A673 (cell line): ENCODE data around the gene MACROD1.

ENCODE experiments used
- CTCF ChIP-seq: fragments of 300-800, 200-600 bp; sonication (generic); conservative IDR thresholded peaks from 2 replicates; pipeline ENCODE4 v1.5.1; 2017; ENCODE audit warnings: low read depth, mild to moderate bottlenecking, antibody characterized with exemption, low read length, moderate library complexity, mixed read lengths
- EZH2 ChIP-seq: fragments of 200-600 bp; sonication (generic); IDR thresholded peaks from 2 replicates; pipeline ENCODE4 v1.6.1; 2017; ENCODE audit warnings: borderline replicate concordance, low read depth, mild to moderate bottlenecking, mixed read lengths, antibody characterized with exemption, low read length; ENCODE audit not compliant: poor library complexity, severe bottlenecking

DNA sequence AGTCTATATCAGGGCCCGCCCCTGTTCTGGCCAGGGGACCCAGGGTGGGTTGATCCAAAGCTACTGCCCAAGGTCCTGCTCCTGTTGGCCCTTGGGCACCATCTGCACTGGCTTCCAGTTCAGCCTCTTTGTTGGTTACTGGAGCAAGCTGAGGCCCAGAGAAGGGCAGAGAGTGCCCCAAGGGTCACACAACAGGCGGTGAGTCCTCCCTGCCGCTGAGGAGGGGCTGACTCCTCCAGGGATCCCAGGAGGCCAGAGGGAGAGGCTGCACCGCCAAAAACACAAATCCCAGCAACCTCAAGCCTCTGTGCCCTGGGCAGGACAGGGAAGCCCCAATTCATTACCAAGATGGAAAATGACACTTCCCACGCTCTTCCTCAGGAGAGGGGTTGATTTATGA is 61.3 kb downstream of the MACROD1 start:
- TF ChIP-seq CTCF (no peak), EZH2 (no peak)
